H1 (cell line): ENCODE measurements around the gene ADAMTS15. TPM values are rescaled to one million over a fixed set of nuclear protein-coding genes. Genes with fewer than 3 reads are reported as not detected.

Source experiments
- CTCF ChIA-PET: fragments of 300-600 bp; sonication (Branson Sonifier 250); formaldehyde crosslinking; loops from one replicate; lab custom pipeline; 2021; ENCODE audit not compliant: partially characterized antibody; lab: Charles Lee
- POLR2A ChIA-PET: fragments of 300-600 bp; sonication (Branson Sonifier 250); formaldehyde crosslinking; loops from one replicate; lab custom pipeline; 2021; ENCODE audit warnings: inconsistent platforms; ENCODE audit not compliant: partially characterized antibody; lab: Charles Lee
- DNase-seq, 2 experiments: peaks; one replicate each; pipeline versions ENCODE4 v3.0.0 to v3.0.0-alpha.2; 2010 to 2022; ENCODE audit warnings: low spot score in 2 of 2, low read depth in 1 of 2, mixed read lengths in 1 of 2
- FAIRE-seq: peaks from 2 replicates; lab custom pipeline; 2011; peaks lifted over from hg19 to GRCh38; lab: Jason Lieb, UNC
- H2AFZ ChIP-seq: 2 replicates; pipeline ENCODE4 v1.8.1; 2012; ENCODE audit warnings: low read length, inconsistent platforms
- H2AK5ac ChIP-seq: 2 replicates; pipeline ENCODE4 v1.6.1; 2013; ENCODE audit warnings: low read depth, low read length
- H2BK120ac ChIP-seq: replicated peaks from 2 replicates; pipeline ENCODE3; 2013; ENCODE audit warnings: low read depth, low read length, inconsistent platforms
- H2BK12ac ChIP-seq: 2 replicates; pipeline ENCODE4 v1.6.1; 2013; ENCODE audit warnings: low read depth, low read length
- H2BK15ac ChIP-seq: 2 replicates; pipeline ENCODE4 v1.6.1; 2013; ENCODE audit warnings: low read length
- H2BK20ac ChIP-seq: 2 replicates; pipeline ENCODE4 v1.6.1; 2013; ENCODE audit warnings: low read length
- H2BK5ac ChIP-seq: 2 replicates; pipeline ENCODE4 v1.6.1; 2013; ENCODE audit warnings: low read depth, low read length
- H3K14ac ChIP-seq: 2 replicates; pipeline ENCODE4 v1.6.1; 2013; ENCODE audit warnings: inconsistent platforms; ENCODE audit not compliant: insufficient read length
- H3K18ac ChIP-seq: 2 replicates; pipeline ENCODE4 v1.6.1; 2013; ENCODE audit warnings: low read length; ENCODE audit errors: extremely low read depth
- H3K23ac ChIP-seq: 2 replicates; pipeline ENCODE4 v1.6.1; 2013; ENCODE audit warnings: inconsistent platforms; ENCODE audit not compliant: insufficient read length
- H3K23me2 ChIP-seq: 2 replicates; pipeline ENCODE4 v1.6.1; 2013; ENCODE audit warnings: low read depth, low read length
- H3K27ac ChIP-seq: 2 replicates; pipeline ENCODE4 v1.6.1; 2011; ENCODE audit warnings: low read depth, low read length, inconsistent platforms
- H3K27me3 ChIP-seq, 4 experiments: replicated peaks in 1 of 4; 1 replicate in 1 of 4; 2 replicates in 3 of 4; pipeline versions ENCODE4 v1.6.1 to v1.8.1; 2011 to 2013; ENCODE audit warnings: low read length in 3 of 4, mild to moderate bottlenecking in 3 of 4, inconsistent platforms in 2 of 4, mixed read lengths in 2 of 4, moderate library complexity in 1 of 4; ENCODE audit not compliant: control insufficient read depth in 3 of 4, insufficient read depth in 3 of 4; ENCODE audit errors: extremely low read depth in 1 of 4
- H3K36me3 ChIP-seq, 4 experiments: 2 replicates each; pipeline versions ENCODE4 v1.6.1 to v1.8.1; 2011 to 2013; ENCODE audit warnings: mild to moderate bottlenecking in 4 of 4, low read length in 3 of 4, moderate library complexity in 2 of 4, control low read depth in 1 of 4, inconsistent platforms in 1 of 4; ENCODE audit not compliant: insufficient read depth in 4 of 4, control insufficient read depth in 2 of 4
- H3K4ac ChIP-seq: replicated peaks from 2 replicates; pipeline ENCODE3; 2013; ENCODE audit warnings: low read length, low read depth, mixed read lengths, inconsistent platforms; ENCODE audit not compliant: insufficient read length
- H3K4me1 ChIP-seq, 4 experiments: replicated peaks in 1 of 4; 1 replicate in 1 of 4; 2 replicates in 3 of 4; pipeline versions ENCODE4 v1.6.1 to v1.8.1; 2011 to 2013; ENCODE audit warnings: low read length in 3 of 4, inconsistent platforms in 2 of 4, mixed read lengths in 1 of 4; ENCODE audit not compliant: insufficient read depth in 4 of 4, control insufficient read depth in 3 of 4
- H3K4me2 ChIP-seq, 2 experiments: 2 replicates each; pipeline versions ENCODE4 v1.6.1 to v1.8.1; 2011 to 2013; ENCODE audit warnings: low read depth in 2 of 2, low read length in 2 of 2, control low read depth in 1 of 2, inconsistent platforms in 1 of 2, mild to moderate bottlenecking in 1 of 2; ENCODE audit not compliant: insufficient read depth in 1 of 2
- H3K4me3 ChIP-seq, 4 experiments: fragments of 200-600, 300-600 bp in 1 of 4; sonication (generic), shearing (Covaris generic), sonication (Bioruptor Twin) in 1 of 4; 2 replicates each; pipeline versions ENCODE4 v1.5.1 to v1.8.1; 2011 to 2016; ENCODE audit warnings: low read length in 4 of 4, low read depth in 3 of 4, control low read depth in 2 of 4, inconsistent platforms in 2 of 4, mild to moderate bottlenecking in 2 of 4, mixed read lengths in 1 of 4, moderate library complexity in 1 of 4; ENCODE audit not compliant: insufficient read depth in 2 of 4; ENCODE audit errors: extremely low read depth in 1 of 4
- H3K56ac ChIP-seq: replicated peaks from 2 replicates; pipeline ENCODE3; 2013; ENCODE audit warnings: low read depth, mild to moderate bottlenecking, mixed read lengths, low read length, inconsistent platforms; ENCODE audit not compliant: insufficient read length
- H3K79me1 ChIP-seq: 2 replicates; pipeline ENCODE4 v1.6.1; 2013; ENCODE audit warnings: low read depth, low read length, control low read depth
- H3K79me2 ChIP-seq, 2 experiments: 2 replicates each; pipeline versions ENCODE4 v1.6.1 to v1.8.1; 2012 to 2013; ENCODE audit warnings: low read length in 2 of 2, mild to moderate bottlenecking in 2 of 2, inconsistent platforms in 1 of 2; ENCODE audit not compliant: insufficient read depth in 2 of 2, control insufficient read depth in 1 of 2
- H3K9ac ChIP-seq, 4 experiments: replicated peaks in 1 of 4; 1 replicate in 1 of 4; 2 replicates in 3 of 4; pipeline versions ENCODE4 v1.6.1 to v1.8.1; 2011 to 2013; ENCODE audit warnings: low read depth in 3 of 4, low read length in 3 of 4, control low read depth in 2 of 4, mild to moderate bottlenecking in 2 of 4, moderate library complexity in 2 of 4, inconsistent platforms in 1 of 4; ENCODE audit errors: extremely low read depth in 1 of 4
- H3K9me3 ChIP-seq, 2 experiments: 2 replicates each; pipeline versions ENCODE4 v1.6.1 to v1.8.1; 2012 to 2013; ENCODE audit warnings: mild to moderate bottlenecking in 2 of 2, moderate library complexity in 2 of 2, control low read depth in 1 of 2, inconsistent platforms in 1 of 2, low read depth in 1 of 2, low read length in 1 of 2, mixed read lengths in 1 of 2; ENCODE audit not compliant: insufficient read depth in 2 of 2
- H4K20me1 ChIP-seq, 2 experiments: replicated peaks in 1 of 2; 2 replicates each; pipeline versions ENCODE3 to v1.8.1; 2011 to 2013; ENCODE audit warnings: inconsistent platforms in 2 of 2, low read length in 2 of 2, mild to moderate bottlenecking in 1 of 2; ENCODE audit not compliant: insufficient read depth in 2 of 2, control insufficient read depth in 1 of 2
- H4K5ac ChIP-seq: 2 replicates; pipeline ENCODE4 v1.6.1; 2013; ENCODE audit warnings: low read length, low read depth, mixed read lengths, inconsistent platforms; ENCODE audit not compliant: insufficient read length
- H4K8ac ChIP-seq: 2 replicates; pipeline ENCODE4 v1.8.0; 2013; ENCODE audit warnings: mild to moderate bottlenecking, moderate library complexity, low read length, inconsistent platforms; ENCODE audit not compliant: insufficient read depth; ENCODE audit errors: extremely low read depth
- H4K91ac ChIP-seq: replicated peaks from 2 replicates; pipeline ENCODE3; 2013; ENCODE audit warnings: low read length, mixed read lengths, inconsistent platforms; ENCODE audit not compliant: insufficient read length
- BACH1 ChIP-seq: IDR thresholded peaks from 2 replicates; pipeline ENCODE4 v1.6.1; 2012; ENCODE audit warnings: low read length, improper control_type of control experiment
- EGR1 ChIP-seq: IDR thresholded peaks from 2 replicates; pipeline ENCODE4 v1.6.1; 2011; ENCODE audit warnings: low read depth, low read length, borderline replicate concordance
- KDM4A ChIP-seq: IDR thresholded peaks from one replicate; pipeline ENCODE4 v1.7.1; 2012; ENCODE audit warnings: low read depth, mild to moderate bottlenecking, moderate library complexity, low read length, inconsistent platforms; ENCODE audit not compliant: severe bottlenecking
- NANOG ChIP-seq: IDR thresholded peaks from 2 replicates; pipeline ENCODE4 v1.6.1; 2011; ENCODE audit warnings: low read length, low read depth, mild to moderate bottlenecking, inconsistent platforms; ENCODE audit not compliant: insufficient read depth, poor library complexity, severe bottlenecking
- POLR2AphosphoS5 ChIP-seq: IDR thresholded peaks from 2 replicates; pipeline ENCODE4 v1.6.1; 2011; ENCODE audit warnings: low read depth, low read length
- RNF2 ChIP-seq: fragments of 200-900, 300-1000 bp; sonication (generic); IDR thresholded peaks from 2 replicates; pipeline ENCODE4 v1.7.1; 2016; ENCODE audit warnings: borderline replicate concordance, low read depth, mild to moderate bottlenecking, antibody characterized with exemption, low read length; ENCODE audit not compliant: poor library complexity, severe bottlenecking; ENCODE audit errors: missing control alignments
- SIRT6 ChIP-seq: IDR thresholded peaks from one replicate; pipeline ENCODE4 v1.7.1; 2012; ENCODE audit warnings: low read length, inconsistent platforms
- SIX5 ChIP-seq: IDR thresholded peaks from 2 replicates; pipeline ENCODE4 v1.6.1; 2011; ENCODE audit warnings: mild to moderate bottlenecking, low read depth, low read length
- SP1 ChIP-seq: IDR thresholded peaks from 2 replicates; pipeline ENCODE4 v1.6.1; 2011; ENCODE audit warnings: low read depth, low read length
- SP4 ChIP-seq: IDR thresholded peaks from 2 replicates; pipeline ENCODE4 v1.6.1; 2012; ENCODE audit warnings: low read length, inconsistent platforms
- SRF ChIP-seq: IDR thresholded peaks from 2 replicates; pipeline ENCODE4 v1.6.1; 2011; ENCODE audit warnings: mild to moderate bottlenecking, low read depth, low read length, moderate library complexity
- TAF1 ChIP-seq: IDR thresholded peaks from 2 replicates; pipeline ENCODE4 v1.6.1; 2011; ENCODE audit warnings: mild to moderate bottlenecking, low read depth, low read length
- TAF7 ChIP-seq: optimal IDR thresholded peaks from 2 replicates; pipeline ENCODE3; 2011; ENCODE audit warnings: low read depth, mild to moderate bottlenecking, inconsistent platforms, low read length, moderate library complexity, borderline replicate concordance
- TCF12 ChIP-seq: IDR thresholded peaks from 2 replicates; pipeline ENCODE4 v1.6.1; 2011; ENCODE audit warnings: low read depth, mild to moderate bottlenecking, low read length
- WGBS, 2 experiments: shearing (Covaris generic) in 1 of 2; methylation state at CpG; one replicate each; pipeline versions ENCODE4 v1.1.6 to v1.1.7; 2013 to 2015; ENCODE audit warnings: low lambda C conversion rate in 2 of 2, mixed read lengths in 2 of 2, inconsistent platforms in 1 of 2, low coverage in 1 of 2, missing lambda C conversion rate in 1 of 2; ENCODE audit not compliant: insufficient replicate concordance in 2 of 2, insufficient coverage in 1 of 2, insufficient read length in 1 of 2; ENCODE audit errors: extremely low coverage in 1 of 2, missing lambda C conversion rate in 1 of 2; 5-methylcytosine and 5-hydroxymethylcytosine counted together
- polyA plus RNA-seq, 7 experiments: library from polyadenylated mRNA; depleted of rRNA in 3 of 7; stranded (reverse) in 5 of 7; unstranded in 2 of 7; fragments of >200 nt in 5 of 7; fragments of 200-250 nt in 2 of 7; gene quantifications; 1 replicate in 5 of 7; 2 replicates in 1 of 7; 4 replicates in 1 of 7; pipeline versions ENCODE4 v1.2.1 to v1.2.3, GENCODE V29; 2011 to 2013; ENCODE audit warnings: missing spikeins in 2 of 7, mixed read lengths in 2 of 7
- total RNA-seq: library from RNA; stranded (reverse); fragmentation: NEBNext Ultra II Directional; extraction: Animal tissue kit (Norgen Biotek cat#: 25700); gene quantifications from 2 replicates; pipeline ENCODE4 v1.2.1, GENCODE V29; 2021

The ADAMTS15 gene
- total and polyA plus RNA-seq, 2 of the 8 experiments (the other 6 are each of a cell fraction or from before 2014, with no cell fraction given), result 1.7 to 4.7 TPM

- DNase-seq (no peak), FAIRE-seq (no peak)
- Histone ChIP-seq H3K27ac (no peak overlapping the region), H4K20me1 (no peaks in the 10 kb centered on the region), H3K9me3 (no peaks in the 10 kb centered on the region), H3K4me1 (peaks cover 0 to 10% (median 4%) of the 10 kb centered on the region in 4 experiments; a peak in 5 of 7 replicates), H2BK120ac (no peak overlapping the region), H3K18ac (no peak overlapping the region), H3K4me3 (no peak overlapping the region), H3K14ac (no peak overlapping the region), H2BK15ac (no peak overlapping the region), H2BK12ac (no peak overlapping the region), H2BK20ac (no peak overlapping the region), H4K5ac (no peak overlapping the region), H2BK5ac (no peak overlapping the region), H3K23me2 (peaks cover 6% of the 10 kb centered on the region; the same call in 1 of the 2 replicates), H3K4ac (no peak overlapping the region), H2AFZ (no peak overlapping the region), H3K4me2 (no peak overlapping the region), H4K8ac (no peak overlapping the region), H3K27me3 (peaks cover 2 to 22% (median 19%) of the 10 kb centered on the region in 4 experiments), H3K9ac (no peak overlapping the region), H3K23ac (no peak overlapping the region), H3K56ac (no peak overlapping the region), H4K91ac (no peak overlapping the region), H3K36me3 (no peaks in the 10 kb centered on the region), H3K79me1 (no peaks in the 10 kb centered on the region; the same call in 1 of the 2 replicates), H3K79me2 (no peaks in the 10 kb centered on the region), H2AK5ac (no peak overlapping the region; the same call in 1 of the 2 replicates)
- ChIA-PET POLR2A (interaction anchor here (1.3 kb wide), 1 partner anchor 9 kb away, joined by 3 read pairs; no protein-coding TSS in a partner anchor), CTCF (interaction anchor here (0.8 to 4.1 kb wide), 7 partner anchors 22 to 440 kb away, joined by 3 to 21 read pairs (median 4); no protein-coding TSS in a partner anchor)
- 88% methylated on average over 16 of the region's 16 CpGs; no CpG with 5 or more reads in 1 of the 2 experiments for WGBS, 2 experiments
- no peak for TF ChIP-seq SIX5
- TF ChIP-seq RNF2, result no peak
- TF ChIP-seq EGR1, result no peak
- no peak for TF ChIP-seq SP1
- TF ChIP-seq TAF7, result no peak
- no peak for TF ChIP-seq SIRT6
- TF ChIP-seq SRF, result no peak
- no peak for TF ChIP-seq POLR2AphosphoS5
- TF ChIP-seq NANOG, result no peak
- TF ChIP-seq SP4, result no peak
- no peak for TF ChIP-seq KDM4A
- no peak for TF ChIP-seq TAF1
- TF ChIP-seq BACH1, result no peak
- no peak for TF ChIP-seq TCF12
Observed at GRCh38 chr11:130423541-130424142, 24.8 kb upstream of the ADAMTS15 start.
